Measurements from ENCODE around the gene TAGLN3.
"Not testable (repeated sequence)": the region's sequence is repeated elsewhere in the genome, so short reads cannot be mapped to it uniquely, and the experiment has no call there.

TAGLN3 gene

GRCh38 chr3:112009670-112010069 is 10.9 kb downstream of the TAGLN3 start:
- DNase-seq (ENCODE audit: low read depth, low spot score): no peak

- no peak for DNase-seq (ENCODE audit: low read depth, low spot score)
Observed at GRCh38 chr3:112010636-112011035, 11.9 kb downstream of the TAGLN3 start.

- no peak for DNase-seq (ENCODE audit: low read depth, low spot score)
Observed at GRCh38 chr3:112011376-112011940, 12.7 kb downstream of the TAGLN3 start.

DNA sequence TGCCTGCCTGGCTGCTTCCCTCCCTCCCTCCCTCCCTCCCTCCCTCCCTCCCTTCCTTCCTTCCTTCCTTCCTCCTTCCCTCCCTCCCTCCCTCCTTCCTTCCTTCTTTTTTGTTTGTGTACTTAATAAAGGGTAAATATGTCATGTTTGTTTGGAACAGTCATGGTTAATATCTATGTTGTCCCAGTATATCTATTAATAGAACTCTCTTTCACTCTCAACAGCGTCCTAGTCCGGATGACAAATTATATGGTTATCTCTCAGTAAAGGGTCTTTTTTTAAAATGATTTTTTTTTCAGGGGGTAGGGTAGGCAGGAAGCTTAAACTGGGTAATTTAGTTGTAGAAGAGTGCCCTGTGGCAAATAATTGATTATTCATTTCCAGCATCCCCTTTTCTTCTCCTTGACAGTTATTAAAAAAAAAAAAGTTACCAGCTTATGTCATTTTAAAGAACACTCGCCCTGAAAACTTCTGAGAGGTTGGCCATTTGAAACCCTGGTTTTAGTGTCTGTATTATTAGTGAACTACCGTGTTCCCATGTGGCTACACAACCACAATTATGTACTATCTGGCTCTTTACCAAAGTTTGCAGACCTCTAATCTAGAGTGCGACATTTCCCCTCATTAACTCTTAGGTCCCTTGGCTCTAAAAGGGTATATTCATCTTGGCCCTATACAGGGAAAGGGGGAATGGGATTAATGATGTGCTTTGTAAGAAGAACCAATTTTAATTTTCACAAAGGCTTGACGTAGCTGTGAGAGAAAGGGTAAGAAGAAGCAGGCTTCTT is 13.7 kb downstream of the TAGLN3 start:
- DNase-seq (ENCODE audit: low read depth, low spot score): no peak

DNA sequence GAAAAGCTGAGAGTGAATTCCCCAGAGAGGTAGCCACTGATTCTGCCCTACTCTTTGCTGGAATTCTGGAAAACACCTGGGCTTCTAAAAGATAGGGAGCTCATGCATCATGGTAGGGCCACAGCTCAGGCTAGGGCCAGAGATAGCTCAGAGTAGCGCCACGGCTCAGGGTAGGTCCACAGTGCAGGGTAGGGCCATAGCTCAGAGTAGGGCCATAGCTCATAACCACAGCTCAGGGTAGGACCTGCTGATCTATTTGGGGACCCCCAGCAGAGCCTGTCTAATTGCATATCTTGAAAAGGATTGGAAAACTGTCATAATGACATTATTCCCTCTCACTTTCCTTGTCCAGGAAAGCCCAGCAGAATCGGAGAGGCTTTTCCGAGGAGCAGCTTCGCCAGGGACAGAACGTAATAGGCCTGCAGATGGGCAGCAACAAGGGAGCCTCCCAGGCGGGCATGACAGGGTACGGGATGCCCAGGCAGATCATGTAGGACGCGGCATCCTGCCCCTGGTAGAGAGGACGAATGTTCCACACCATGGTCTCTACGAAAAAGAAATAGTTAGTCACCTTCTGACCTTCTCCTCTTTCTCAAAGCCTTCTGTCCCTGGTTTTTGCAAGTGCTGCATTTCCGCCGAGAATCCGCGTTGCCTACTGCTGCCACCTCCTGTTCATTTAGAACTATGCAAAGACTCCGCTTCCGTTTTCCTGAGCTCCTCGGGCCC is 14.5 kb downstream of the TAGLN3 start:
- peak; percentile 77 for DNase-seq (ENCODE audit: low read depth, low spot score)

DNA sequence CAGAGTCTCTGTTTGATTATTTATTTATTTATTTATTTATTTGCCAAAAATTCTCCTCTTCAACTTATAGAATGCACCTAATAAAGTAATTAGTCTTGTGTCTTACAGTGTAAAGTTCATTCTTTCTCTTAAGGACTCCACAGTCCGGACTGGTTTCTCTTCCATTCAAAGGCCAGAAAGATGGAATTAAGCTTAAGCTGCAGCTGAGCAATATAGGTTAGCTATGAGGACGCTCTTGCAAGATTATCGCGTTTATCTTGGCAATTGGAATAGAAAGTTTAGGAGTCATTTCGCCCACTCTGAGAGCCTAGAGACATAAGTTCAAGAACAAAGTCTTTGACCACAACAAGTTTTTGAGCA is 15.0 kb downstream of the TAGLN3 start:
- no peak for DNase-seq (ENCODE audit: low read depth, low spot score)

DNA sequence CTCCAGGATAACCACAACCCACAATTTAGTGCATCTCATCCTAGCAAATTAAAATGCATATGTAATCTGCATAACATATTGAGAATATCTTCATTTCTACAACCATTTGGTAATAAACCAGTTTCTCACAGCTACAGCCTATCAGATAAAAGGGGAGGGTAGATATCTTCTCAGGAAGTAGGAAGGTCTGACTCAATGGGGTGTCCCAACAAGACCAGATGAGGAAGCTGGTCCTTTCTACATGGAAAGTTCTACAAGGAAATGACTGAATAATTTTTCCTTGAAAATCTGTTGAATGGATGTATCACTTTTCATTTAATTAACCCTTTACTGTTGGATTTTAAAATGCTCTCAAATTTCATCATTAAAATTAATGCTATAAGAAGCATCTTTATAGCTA is 18.4 kb downstream of the TAGLN3 start:
- no peak for DNase-seq (ENCODE audit: low read depth, low spot score)

- no peak for DNase-seq (ENCODE audit: low read depth, low spot score)
Observed at GRCh38 chr3:112018712-112019111, 20.0 kb downstream of the TAGLN3 start.

DNA sequence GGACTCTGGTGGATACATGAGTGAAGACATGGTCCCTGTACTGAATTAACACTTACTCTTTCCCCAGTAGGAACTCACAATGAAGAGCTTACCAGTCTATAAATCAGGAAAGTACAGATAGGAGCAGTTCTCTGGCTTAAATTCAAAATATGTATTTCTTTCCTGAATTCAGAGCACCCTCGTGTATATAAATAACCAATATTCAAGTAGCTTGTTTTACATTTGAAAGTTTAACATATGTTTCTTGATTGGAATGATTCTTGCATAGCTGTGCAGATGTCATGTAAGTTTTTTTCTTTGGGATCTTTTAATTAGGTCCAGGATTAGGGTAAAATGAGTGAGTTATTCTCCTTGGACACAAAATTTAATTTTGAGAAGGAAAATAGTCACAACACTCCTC is 21.0 kb downstream of the TAGLN3 start:
- DNase-seq (ENCODE audit: low read depth, low spot score): no peak

- DNase-seq (ENCODE audit: low read depth, low spot score): no peak
Observed at GRCh38 chr3:112020674-112021085, 22.0 kb downstream of the TAGLN3 start.

DNA sequence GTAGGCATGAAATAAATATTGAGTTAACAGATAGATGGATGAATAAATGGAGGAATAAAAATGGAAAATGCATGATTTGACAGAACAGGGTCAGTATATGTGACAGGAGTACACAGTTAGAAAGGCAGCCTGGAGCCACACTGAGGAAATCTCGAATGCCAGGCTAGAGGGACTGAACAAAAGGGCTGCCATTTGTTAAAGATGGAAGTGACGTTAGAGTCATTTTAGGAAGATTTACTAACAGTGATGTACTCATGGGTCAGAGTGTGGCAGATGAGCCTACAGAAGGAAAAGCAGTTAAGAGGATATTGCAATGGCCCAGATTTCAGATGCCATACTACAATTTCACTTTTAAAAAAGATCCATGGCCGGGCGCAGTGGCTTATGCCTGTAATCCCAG is 28.4 kb downstream of the TAGLN3 start:
- no peak for DNase-seq (ENCODE audit: low read depth, low spot score)

GRCh38 chr3:112027826-112028225 is 29.1 kb downstream of the TAGLN3 start:
- DNase-seq (ENCODE audit: low read depth, low spot score): no peak

GRCh38 chr3:112030901-112031300 is 32.2 kb downstream of the TAGLN3 start:
- no peak for DNase-seq (ENCODE audit: low read depth, low spot score)

DNA sequence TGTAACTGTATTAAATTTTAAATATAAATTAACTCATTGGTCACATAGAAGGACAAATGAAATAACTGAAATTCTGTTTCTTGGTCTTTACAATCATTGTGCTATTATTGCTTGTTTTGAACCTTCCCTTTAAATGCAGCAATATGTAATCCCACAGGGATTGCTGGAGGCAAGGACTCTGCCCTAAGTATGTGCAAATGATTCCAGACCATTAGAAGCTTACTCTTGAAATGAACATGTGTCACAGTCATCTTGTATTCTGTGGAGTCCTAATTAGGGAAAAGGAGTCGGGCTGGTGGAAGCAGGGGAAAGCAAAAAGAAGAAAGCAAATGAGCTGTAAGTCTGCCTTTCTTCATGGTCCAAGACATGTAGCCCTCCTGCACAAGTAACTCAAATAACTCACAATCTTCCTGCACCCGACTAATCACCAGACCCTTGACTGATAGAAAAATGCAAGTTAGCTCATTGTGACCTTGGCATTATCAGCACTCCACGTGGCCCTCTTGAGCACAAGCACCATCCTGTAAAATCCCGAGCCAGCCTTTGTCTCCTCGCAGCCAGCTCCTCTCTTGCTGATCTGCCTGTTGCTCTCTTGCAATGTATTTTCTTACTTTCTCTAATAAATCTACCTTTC is 33.5 kb downstream of the TAGLN3 start:
- no peak for DNase-seq (ENCODE audit: low read depth, low spot score)

DNA sequence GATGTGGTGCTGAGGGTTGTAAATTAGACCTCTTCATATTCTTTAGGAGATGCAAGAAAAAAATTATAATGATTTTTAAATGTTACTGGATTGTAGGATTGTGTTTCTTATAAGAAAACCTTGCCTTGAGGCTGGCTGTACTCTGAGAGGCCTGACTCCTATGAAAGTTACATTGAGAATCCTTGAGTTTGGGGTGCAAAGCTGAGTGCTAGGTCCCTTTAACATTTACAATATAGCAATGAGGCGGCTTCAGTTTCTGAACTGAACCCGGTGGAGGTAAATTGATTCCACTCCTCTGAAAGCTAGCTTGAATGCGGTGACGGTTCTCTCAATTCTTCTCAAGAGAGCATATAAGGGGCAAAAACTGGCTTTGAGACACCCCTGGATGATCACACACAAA is 35.7 kb downstream of the TAGLN3 start, which contains the start of gene TMPRSS7:
TMPRSS7 (plus strand) TSS at position 301 of the 400 bp plus-strand sequence. CDS start 110 bp downstream, outside the sequence.
- no peak for DNase-seq (ENCODE audit: low read depth, low spot score)

- no peak for DNase-seq (ENCODE audit: low read depth, low spot score)
Observed at GRCh38 chr3:112035241-112035640, 36.5 kb downstream of the TAGLN3 start.

GRCh38 chr3:112037194-112037593 is 38.5 kb downstream of the TAGLN3 start:
- not testable (repeated sequence) for DNase-seq (ENCODE audit: low read depth, low spot score)

GRCh38 chr3:112038863-112039262 is 40.1 kb downstream of the TAGLN3 start:
- no peak for DNase-seq (ENCODE audit: low read depth, low spot score)

DNA sequence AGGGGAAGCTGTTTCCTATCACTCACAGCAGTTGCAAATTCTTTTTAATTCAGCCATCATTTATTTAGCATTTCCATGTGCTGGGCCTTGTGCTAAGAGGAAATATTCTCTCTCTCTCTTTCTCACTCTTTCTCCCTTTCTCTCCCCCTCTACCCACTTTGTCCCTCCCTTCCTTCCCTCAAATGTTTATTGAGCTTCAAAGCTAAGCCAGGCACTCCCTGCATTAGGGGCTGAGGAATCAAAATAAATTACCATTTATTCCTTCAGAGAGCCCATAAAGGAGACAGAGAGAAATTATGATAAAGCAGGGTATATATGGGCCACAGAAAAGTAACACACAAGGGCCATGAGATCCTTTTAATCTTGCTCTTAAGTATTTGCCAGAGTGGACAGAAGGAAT is 42.6 kb downstream of the TAGLN3 start:
- no peak for DNase-seq (ENCODE audit: low read depth, low spot score)

GRCh38 chr3:112042842-112043280 is 44.1 kb downstream of the TAGLN3 start:
- no peak for DNase-seq (ENCODE audit: low read depth, low spot score)

GRCh38 chr3:112043621-112044201 is 45.0 kb downstream of the TAGLN3 start:
- peak; percentile 49 for DNase-seq (ENCODE audit: low read depth, low spot score)

DNA sequence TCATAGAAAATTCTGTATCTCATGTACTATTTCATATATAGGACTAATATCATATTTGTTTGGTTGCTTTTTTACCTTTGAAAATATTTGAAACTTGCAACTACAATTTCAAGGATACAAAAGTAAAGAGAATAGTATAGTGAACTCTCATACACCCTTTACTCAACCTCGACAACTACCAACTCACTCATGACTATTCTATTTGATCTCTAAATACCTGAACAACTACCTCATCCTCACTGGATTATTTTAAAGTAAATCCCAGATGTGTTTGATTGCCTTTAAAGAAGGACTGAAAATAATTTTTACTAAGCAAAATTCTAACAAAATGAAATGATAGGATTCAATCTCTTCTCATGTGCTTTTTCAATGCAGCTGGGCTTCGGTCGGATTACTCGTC is 47.9 kb downstream of the TAGLN3 start:
- DNase-seq (ENCODE audit: low read depth, low spot score): no peak
